ENCODE measurements around the gene ANKRD18A. TPM values are rescaled to one million over a fixed set of nuclear protein-coding genes. Genes with fewer than 3 reads are reported as not detected.
A peak's percentile ranks its signal among the peaks of the same experiment; 100 is the strongest.
"Not testable (repeated sequence)": the region's sequence is repeated elsewhere in the genome, so short reads cannot be mapped to it uniquely, and the experiment has no call there.

Gene ANKRD18A
- total and polyA plus RNA-seq, 7 experiments from 2014 or later = 0.04 to 14.9 (median 6.6) TPM

DNA sequence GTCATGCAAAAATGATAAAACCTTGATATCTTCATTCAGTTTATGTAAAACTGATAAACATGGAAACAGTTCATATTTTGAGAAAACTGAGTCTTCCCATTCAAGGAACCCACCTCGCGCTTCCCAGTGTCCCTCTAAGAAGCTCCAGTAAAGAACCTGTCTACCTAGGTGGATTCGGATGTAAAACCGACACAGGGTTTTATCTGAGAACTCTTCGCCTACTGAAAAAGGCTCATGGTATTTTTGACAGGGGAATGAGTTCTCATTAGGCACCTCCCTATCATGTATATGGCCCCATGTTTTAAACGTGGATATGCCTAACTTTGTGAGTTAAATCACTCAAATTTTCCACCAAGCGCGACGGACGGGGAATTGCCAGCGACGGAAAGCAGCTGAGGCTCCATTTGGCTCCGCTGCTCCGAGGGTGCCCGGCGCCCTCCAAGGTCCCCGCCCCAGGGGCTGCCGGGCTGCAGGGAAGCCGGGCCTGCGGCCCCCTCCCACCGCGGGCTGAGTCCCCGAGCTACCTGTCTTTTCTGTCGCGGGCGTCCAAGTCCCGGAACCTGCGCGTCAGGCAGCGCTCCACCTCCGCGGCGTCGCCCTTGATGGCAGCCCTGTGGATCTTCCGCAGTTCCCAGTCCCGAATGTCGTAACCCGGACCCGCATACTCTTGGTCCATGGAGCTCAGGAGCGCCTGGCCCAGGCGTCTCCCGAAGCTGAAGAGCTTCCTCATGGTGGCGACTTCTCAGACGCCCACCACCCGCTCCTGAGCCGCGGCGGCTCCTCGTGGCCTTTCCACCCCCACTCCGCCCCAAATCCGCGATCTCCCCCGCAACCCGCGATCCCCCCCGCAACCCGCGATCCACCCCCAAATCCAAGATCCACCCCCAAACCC lies 594 bp downstream of the ANKRD18A start:
- DNase-seq (peak in 7 of 9 donors; percentile 6 to 36 (median 14)), ATAC-seq (no peak)
- H3K27me3 Mint-ChIP-seq = peaks cover 0 to 51% (median 15%) of the 10 kb centered on the region in 5 donors
- peaks cover 0 to 4% (median 0%) of the 10 kb centered on the region in 3 experiments for H3K9me3 ChIP-seq (ENCODE audit: control insufficient read depth in 2 of 3, low read length in 3 of 3)
- no peaks in the 10 kb centered on the region for H3K27me3 ChIP-seq (ENCODE audit: control insufficient read depth in 2 of 2, insufficient read depth in 2 of 2, low read length in 2 of 2)
- peaks cover 0 to 18% (median 3%) of the 10 kb centered on the region in 11 donors for H3K9me3 Mint-ChIP-seq
- H3K27ac ChIP-seq (ENCODE audit: low read depth, low read length) = no peak overlapping the region
- peaks cover 0 to 7% (median 0%) of the 10 kb centered on the region in 3 experiments for H3K36me3 ChIP-seq (ENCODE audit: control insufficient read depth in 2 of 3, insufficient read depth in 3 of 3, low read length in 3 of 3)
- H3K4me3 ChIP-seq (ENCODE audit: low read length) = peak overlapping the region; percentile 68
- H3K36me3 Mint-ChIP-seq = peaks cover 0 to 4% (median 0%) of the 10 kb centered on the region in 5 donors
- intact Hi-C loops (cut with micrococcal nuclease) = loop anchor here (1.0 to 2.0 kb wide), 3 partner anchors 23 to 53 kb away; no protein-coding TSS in a partner anchor
- H3K4me1 ChIP-seq (ENCODE audit: control insufficient read depth in 2 of 2, insufficient read depth in 2 of 2, low read length in 2 of 2) = peaks cover 0 to 5% of the 10 kb centered on the region in 2 donors
- peaks cover 7 to 14% (median 12%) of the 10 kb centered on the region in 7 donors for H3K4me1 Mint-ChIP-seq
- peak overlapping the region in 5 of 9 donors; percentile 53 to 93 (median 78) for H3K27ac Mint-ChIP-seq
- H3K4me3 Mint-ChIP-seq = peak overlapping the region; percentile 84 to 95 (median 89)
- ChIA-PET POLR2A (no interaction called here), CTCF (no interaction called here)

DNA sequence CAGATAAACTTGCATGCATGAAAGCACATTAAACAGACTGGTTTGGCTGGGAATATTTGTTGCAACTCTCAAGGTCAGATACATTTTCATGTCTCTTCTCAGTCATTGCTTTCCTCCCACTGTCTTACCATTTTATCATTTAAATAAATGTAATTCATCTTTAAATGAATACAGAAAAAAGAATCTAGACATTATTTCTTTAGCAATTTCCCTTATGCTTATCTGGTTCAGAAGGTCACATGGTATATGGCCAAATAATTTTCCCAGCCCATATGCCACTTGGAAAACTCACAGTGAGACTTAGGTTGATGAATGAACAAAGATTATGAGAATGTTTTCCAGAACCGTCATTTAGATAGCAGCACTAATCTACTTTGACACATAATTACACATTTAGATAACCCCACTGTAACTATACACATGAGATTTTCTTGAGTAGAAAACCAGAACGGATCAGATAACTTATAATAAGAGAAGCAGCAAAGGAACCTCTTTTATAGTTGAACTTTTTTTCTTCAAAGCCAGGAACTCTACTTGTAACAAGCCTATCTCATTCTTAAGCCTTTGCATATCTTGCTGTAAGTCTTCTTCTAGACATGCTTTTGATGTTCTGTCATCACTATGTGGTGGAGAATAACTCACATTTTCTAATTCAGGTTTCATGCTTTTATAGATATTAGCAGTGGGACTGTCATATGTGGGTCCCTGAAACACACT lies 22.2 kb downstream of the ANKRD18A start:
- H3K4me3 ChIP-seq (ENCODE audit: low read length); DNase-seq; H3K27me3 ChIP-seq (ENCODE audit: control insufficient read depth in 2 of 2, insufficient read depth in 2 of 2, low read length in 2 of 2); H3K27ac ChIP-seq (ENCODE audit: low read depth, low read length); H3K9me3 Mint-ChIP-seq; H3K36me3 ChIP-seq (ENCODE audit: control insufficient read depth in 2 of 3, insufficient read depth in 3 of 3, low read length in 3 of 3); H3K27me3 Mint-ChIP-seq; H3K36me3 Mint-ChIP-seq; H3K27ac Mint-ChIP-seq; H3K4me1 ChIP-seq (ENCODE audit: control insufficient read depth in 2 of 2, insufficient read depth in 2 of 2, low read length in 2 of 2); H3K4me1 Mint-ChIP-seq; ATAC-seq; CTCF ChIA-PET; H3K4me3 Mint-ChIP-seq; H3K9me3 ChIP-seq (ENCODE audit: control insufficient read depth in 2 of 3, low read length in 3 of 3); POLR2A ChIA-PET; intact Hi-C loops (cut with micrococcal nuclease): not testable (repeated sequence)

DNA sequence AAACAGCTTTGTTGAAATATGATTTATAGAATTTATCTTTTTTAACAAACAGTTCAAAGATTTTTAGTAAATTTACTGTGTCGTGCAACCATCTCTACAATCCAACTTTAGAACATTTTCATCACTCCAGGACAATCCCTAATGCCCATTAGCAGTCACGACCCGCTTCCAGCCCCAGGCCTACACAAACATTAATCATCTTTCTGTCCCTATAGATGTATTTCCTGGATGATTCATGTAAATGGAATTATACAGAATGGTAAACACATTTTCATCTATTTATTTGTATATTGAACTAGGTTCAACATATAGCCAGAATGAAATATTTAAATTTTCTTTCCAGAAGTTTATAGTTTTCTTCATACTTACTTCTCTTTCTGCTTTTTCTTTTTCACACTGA lies 25.3 kb downstream of the ANKRD18A start:
- H3K9me3 Mint-ChIP-seq; intact Hi-C loops (cut with micrococcal nuclease); DNase-seq; H3K36me3 Mint-ChIP-seq; CTCF ChIA-PET; H3K4me1 Mint-ChIP-seq; H3K27me3 Mint-ChIP-seq; H3K27me3 ChIP-seq (ENCODE audit: control insufficient read depth in 2 of 2, insufficient read depth in 2 of 2, low read length in 2 of 2); H3K27ac Mint-ChIP-seq; ATAC-seq; H3K4me1 ChIP-seq (ENCODE audit: control insufficient read depth in 2 of 2, insufficient read depth in 2 of 2, low read length in 2 of 2); H3K27ac ChIP-seq (ENCODE audit: low read depth, low read length); H3K36me3 ChIP-seq (ENCODE audit: control insufficient read depth in 2 of 3, insufficient read depth in 3 of 3, low read length in 3 of 3); H3K9me3 ChIP-seq (ENCODE audit: control insufficient read depth in 2 of 3, low read length in 3 of 3); H3K4me3 ChIP-seq (ENCODE audit: low read length); H3K4me3 Mint-ChIP-seq; POLR2A ChIA-PET: not testable (repeated sequence)

DNA sequence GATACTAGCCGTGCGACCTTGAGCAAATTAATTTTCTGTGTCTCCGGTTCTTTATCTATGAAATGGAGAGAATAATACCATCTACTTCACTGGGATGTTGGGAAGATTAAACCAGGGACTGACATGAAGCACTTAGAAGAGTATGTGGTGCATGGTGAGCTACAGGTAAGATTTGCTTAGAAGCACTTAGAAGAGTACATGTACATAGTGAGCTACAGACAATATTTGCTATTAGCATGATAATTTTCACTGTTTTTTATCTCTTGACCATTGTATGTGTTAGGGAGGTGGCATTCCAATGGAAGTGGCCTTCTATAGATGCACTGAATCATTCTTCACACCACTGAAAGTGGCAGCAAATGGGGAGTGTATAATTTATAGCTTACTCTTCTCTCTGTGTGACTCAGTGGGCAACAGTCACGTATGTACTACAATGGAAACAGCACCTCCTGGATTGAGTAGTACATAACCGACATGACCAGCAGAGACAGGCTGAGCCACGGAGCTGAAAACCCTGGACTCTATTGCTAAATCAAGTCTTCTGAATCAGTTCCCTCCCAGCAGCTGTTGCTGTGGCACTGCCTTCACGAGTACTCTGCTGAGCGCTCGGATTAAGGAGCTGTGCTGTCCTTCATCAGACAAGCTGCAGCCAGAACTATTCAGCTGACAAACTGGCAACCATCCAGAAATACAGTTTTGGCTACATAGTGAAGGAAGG lies 28.9 kb downstream of the ANKRD18A start:
- H3K9me3 ChIP-seq (ENCODE audit: control insufficient read depth in 2 of 3, low read length in 3 of 3); H3K9me3 Mint-ChIP-seq; intact Hi-C loops (cut with micrococcal nuclease); H3K27me3 ChIP-seq (ENCODE audit: control insufficient read depth in 2 of 2, insufficient read depth in 2 of 2, low read length in 2 of 2); CTCF ChIA-PET; H3K4me1 ChIP-seq (ENCODE audit: control insufficient read depth in 2 of 2, insufficient read depth in 2 of 2, low read length in 2 of 2); ATAC-seq; POLR2A ChIA-PET; H3K27me3 Mint-ChIP-seq; DNase-seq; H3K27ac ChIP-seq (ENCODE audit: low read depth, low read length); H3K27ac Mint-ChIP-seq; H3K4me3 Mint-ChIP-seq; H3K4me1 Mint-ChIP-seq; H3K4me3 ChIP-seq (ENCODE audit: low read length); H3K36me3 ChIP-seq (ENCODE audit: control insufficient read depth in 2 of 3, insufficient read depth in 3 of 3, low read length in 3 of 3): not testable (repeated sequence)
- peaks cover 0 to 11% (median 3%) of the 10 kb centered on the region in 5 donors for H3K36me3 Mint-ChIP-seq

DNA sequence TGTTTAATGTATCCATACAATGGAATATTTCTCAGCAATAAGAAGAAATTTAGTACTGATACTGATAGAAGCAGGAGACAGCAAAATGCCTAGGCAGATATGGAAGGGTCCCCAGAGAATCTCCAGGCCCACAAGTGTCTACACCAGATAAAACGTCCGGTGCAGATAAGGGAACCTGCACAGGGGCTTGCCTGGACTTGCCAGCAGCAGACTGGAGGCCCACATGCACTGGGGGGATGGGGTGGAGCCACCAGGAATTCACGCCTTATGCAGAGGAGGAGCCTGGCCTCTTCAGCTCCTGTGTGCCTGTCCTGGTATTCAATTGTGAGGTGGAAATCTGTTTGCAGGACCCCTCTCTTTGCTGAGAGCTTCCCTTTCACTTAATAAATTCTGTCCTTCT lies 36.6 kb downstream of the ANKRD18A start:
- H3K4me3 ChIP-seq (ENCODE audit: low read length); POLR2A ChIA-PET; intact Hi-C loops (cut with micrococcal nuclease); ATAC-seq; H3K27ac Mint-ChIP-seq; H3K27me3 ChIP-seq (ENCODE audit: control insufficient read depth in 2 of 2, insufficient read depth in 2 of 2, low read length in 2 of 2); H3K9me3 Mint-ChIP-seq; H3K4me1 Mint-ChIP-seq; DNase-seq; H3K27ac ChIP-seq (ENCODE audit: low read depth, low read length); H3K4me1 ChIP-seq (ENCODE audit: control insufficient read depth in 2 of 2, insufficient read depth in 2 of 2, low read length in 2 of 2); H3K36me3 Mint-ChIP-seq; H3K4me3 Mint-ChIP-seq; H3K9me3 ChIP-seq (ENCODE audit: control insufficient read depth in 2 of 3, low read length in 3 of 3); H3K27me3 Mint-ChIP-seq; CTCF ChIA-PET; H3K36me3 ChIP-seq (ENCODE audit: control insufficient read depth in 2 of 3, insufficient read depth in 3 of 3, low read length in 3 of 3): not testable (repeated sequence)

DNA sequence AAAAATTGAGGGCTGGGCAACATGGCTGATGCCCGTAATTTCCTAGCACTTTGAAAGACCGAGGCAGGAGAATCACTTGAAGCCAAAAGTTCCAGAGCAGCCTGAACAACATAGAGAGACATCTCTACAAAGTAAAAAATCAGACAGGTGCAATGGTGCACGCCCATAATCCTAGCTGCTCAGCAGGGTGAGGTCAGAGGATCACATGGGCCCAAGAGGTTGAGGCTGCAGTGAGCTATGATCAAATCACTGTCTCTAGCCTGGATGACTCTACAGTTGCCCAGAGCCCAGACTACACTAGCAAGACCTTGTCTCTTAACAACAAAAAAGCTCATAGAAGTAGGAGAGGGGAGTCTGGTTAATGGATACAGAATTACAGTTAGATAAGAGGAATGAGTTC lies 40.3 kb downstream of the ANKRD18A start:
- H3K27me3 Mint-ChIP-seq; H3K9me3 Mint-ChIP-seq; H3K36me3 Mint-ChIP-seq; CTCF ChIA-PET; POLR2A ChIA-PET; H3K4me3 ChIP-seq (ENCODE audit: low read length); H3K4me1 Mint-ChIP-seq; H3K27ac ChIP-seq (ENCODE audit: low read depth, low read length); H3K27me3 ChIP-seq (ENCODE audit: control insufficient read depth in 2 of 2, insufficient read depth in 2 of 2, low read length in 2 of 2); DNase-seq; intact Hi-C loops (cut with micrococcal nuclease); H3K4me1 ChIP-seq (ENCODE audit: control insufficient read depth in 2 of 2, insufficient read depth in 2 of 2, low read length in 2 of 2); ATAC-seq; H3K9me3 ChIP-seq (ENCODE audit: control insufficient read depth in 2 of 3, low read length in 3 of 3); H3K36me3 ChIP-seq (ENCODE audit: control insufficient read depth in 2 of 3, insufficient read depth in 3 of 3, low read length in 3 of 3); H3K27ac Mint-ChIP-seq; H3K4me3 Mint-ChIP-seq: not testable (repeated sequence)

Measured in naive thymus-derived CD4-positive, alpha-beta T cell (primary cell).